IPS-NIHi7 (cell line): Measurements from ENCODE around the gene SPINK2.
A peak's percentile ranks its signal among the peaks of the same experiment; 100 is the strongest.

Experiments used
- DNase-seq: peaks from one replicate; pipeline ENCODE4 v3.0.0; 2012; ENCODE audit warnings: mixed read lengths; ENCODE audit errors: extremely low spot score

Gene SPINK2, protein sequence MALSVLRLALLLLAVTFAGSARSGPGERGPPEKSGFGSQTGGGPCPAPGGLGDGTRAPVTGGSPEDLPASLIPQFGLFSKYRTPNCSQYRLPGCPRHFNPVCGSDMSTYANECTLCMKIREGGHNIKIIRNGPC

DNA sequence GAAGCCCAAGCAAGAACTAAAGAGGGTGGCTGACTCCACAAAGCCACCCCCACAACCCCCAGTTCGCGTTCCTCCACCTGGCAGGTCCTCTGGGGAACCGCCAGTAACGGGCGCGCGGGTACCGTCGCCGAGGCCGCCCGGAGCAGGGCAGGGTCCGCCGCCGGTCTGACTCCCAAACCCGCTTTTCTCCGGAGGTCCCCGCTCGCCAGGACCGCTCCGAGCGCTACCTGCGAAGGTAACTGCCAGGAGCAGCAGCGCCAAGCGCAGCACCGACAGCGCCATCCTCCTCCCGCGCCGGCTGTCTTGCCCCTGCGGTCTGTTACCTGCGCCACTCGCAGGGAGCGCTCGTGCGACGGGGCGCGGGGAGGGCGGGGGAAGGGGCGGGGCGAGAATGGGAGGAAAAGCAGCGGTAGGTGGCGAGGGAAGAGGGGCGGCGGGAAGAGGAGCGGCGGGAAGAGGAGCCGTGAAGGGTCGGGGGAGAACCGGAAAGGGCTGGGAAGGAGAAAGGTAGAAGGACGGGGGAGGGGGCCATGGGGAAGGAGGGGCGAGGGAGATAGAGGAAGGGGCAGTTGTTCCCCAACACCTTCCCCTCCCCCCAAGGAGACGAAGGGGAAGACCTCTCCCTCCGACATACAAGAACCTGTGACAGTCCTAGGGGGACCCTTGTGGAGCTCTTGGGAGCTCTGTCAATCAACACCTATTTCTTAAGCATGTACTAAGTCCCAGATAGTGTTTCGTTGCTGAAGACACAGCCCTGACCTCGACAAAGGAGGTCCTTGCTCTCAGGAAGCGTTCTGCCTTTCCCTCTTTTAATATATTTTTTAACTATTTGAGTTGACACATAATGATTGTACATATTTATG lies at the start of gene SPINK2:
SPINK2 (minus strand) TSS at position 321 of the 863 bp plus-strand sequence; CDS start at position 282, 39 bp downstream.
- DNase-seq: peak; percentile 96

DNA sequence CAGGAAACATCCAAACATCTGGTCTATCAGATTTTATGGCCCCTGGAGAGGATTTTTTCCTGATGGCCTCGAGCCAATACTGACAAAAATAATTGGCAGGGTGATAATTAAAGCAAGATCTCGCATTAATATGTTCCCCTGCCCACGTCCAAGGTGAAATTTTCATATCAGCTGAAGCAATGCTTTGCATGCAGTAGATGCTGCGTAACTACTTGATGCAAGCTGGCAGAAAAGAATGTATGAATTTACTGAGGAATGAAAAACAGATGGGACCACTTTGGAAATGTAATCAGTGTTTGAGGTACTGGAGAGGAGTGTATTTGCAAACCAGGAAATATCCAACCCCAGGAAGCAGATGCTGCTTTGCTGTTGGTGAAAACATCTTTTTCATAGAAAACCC lies 49.4 kb upstream of the SPINK2 start:
- no peak for DNase-seq

DNA sequence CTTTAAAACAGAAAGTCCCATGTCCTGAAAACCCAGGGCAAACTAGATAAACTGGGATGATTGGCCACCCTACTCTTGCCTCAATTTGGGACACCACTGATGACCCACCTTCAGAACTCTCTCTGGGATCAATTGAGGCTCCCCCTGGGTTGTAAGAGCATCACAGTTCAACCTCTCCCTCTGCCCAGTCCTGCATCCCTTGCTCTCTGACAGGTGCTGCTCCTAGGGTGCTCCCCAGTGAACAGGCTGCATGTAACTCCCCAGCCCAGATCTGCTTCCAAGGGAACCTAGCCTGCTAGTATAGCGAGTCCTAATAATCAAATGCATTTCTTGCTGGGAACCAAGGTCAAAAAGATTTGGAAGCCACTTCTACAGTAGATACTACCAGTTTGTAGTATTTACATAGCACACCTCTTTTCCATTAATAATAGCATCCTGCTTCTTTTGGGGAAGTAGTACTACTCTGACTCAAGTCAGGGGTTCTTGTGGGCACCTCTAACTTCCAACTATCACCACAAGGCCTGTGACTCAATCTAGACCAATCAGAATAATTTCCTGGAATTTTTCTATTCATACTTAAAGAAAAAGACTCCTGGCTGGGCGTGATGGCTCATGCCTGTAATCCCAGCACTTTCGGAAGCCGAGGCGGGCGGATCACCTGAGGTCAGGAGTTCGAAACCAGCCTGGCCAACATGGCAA lies 42.1 kb upstream of the SPINK2 start:
- no peak for DNase-seq

DNA sequence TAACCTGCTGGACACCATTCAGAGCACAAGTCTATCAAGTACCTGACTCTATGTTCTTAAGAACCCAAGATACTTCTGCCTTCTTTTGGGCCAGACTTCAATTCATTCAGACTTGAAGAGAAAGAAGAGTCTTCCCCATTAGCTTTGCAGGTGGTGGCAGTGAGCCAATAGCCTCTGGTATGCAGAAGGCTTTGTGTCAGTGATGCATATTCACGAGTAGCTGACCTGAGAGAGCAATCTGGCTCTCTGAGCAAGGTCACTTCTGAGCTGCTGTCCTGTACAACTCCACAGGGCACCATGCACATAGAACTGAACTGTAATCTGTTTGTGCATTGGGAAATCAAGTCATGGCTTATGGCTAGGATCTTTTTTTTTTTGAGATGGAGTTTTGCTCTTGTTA lies 39.9 kb upstream of the SPINK2 start:
- peak; percentile 53 for DNase-seq

DNA sequence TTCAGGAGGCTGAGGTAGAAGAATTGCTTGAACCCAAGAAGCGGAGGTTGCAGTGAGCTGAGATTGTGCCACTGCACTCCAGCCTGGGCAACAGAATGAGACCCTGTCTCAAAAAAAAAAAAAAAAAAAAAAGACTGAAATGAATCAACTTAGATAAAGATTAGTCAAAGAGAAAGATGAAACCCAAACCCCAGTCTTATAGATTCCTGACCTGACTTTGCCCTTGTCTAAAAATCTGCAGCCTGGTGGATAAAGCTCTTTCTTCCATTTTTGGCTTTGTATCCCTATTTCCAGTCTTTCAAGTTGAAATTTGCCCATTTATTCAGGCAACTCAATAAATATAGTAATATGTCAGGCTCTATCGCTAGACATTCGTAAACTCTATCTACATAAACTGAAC lies 39.3 kb upstream of the SPINK2 start:
- DNase-seq: no peak

DNA sequence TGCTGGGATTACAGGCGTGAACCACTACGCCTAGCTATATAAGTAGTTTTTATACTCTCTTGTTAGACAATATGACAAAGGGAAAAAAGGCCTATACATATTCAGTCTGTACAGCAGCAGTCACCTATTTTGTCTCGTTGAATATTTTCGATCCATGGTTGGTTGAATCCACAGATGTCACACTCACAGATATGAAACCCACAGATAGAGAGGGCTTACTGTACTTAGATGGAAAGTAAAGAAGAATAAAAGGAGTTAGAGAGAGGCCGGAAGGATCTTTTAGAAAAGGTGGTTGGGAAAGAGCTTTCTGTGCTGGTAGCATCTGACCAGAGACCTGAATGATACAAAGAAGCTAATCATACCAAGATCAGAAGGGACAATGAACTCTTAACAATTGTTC lies 38.3 kb upstream of the SPINK2 start:
- no peak for DNase-seq

DNA sequence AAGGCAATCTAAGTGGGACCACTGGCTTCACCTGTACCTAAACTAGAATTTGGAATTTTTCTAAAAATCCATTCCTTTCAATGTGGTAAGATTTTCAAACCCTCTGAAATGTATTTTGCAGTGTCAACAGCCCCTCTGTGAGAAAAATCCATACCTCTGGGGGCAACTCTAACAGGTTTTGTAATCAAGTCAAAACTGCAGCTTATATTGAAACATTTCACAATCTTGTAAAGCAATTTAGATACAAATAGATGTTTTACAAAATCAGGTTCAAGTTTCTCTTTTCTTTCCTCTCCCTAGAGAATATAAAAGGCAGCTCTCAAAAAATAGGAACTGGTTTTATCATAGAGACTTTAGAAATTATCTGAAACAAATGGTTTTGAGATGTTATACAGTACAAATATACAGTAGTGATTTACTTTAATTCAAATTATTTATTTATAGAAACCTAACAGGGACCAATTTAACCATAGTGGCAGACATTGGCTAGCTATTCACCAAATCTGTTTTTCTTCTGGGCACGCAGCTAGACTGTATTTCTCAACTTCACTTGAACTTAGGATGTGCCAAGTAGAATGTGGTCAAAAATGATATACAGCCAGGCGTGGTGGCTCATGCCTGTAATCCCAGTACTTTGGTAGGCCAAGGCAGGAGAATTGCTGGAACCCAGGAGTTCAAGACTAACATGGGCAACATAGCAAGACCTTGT lies 36.3 kb upstream of the SPINK2 start:
- no peak for DNase-seq

DNA sequence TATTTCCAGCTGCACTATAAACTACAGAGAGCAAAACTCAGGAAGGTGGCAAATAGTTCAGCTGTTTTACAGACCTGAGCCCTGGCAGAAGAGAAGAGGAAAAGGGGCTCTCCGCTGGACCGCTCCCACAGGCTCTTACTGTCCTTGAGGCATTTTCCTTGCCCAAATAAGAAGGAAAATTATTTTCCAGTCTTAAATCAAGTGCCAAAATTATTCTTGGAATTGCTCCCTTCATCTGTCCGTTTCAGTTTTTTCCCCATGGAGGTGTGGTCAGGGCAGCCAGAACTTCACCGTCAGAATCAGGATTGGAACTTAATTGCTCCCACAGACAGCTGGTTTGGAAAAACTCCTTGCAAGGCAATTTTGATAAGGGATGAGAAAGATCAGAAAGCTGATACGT lies 35.2 kb upstream of the SPINK2 start:
- no peak for DNase-seq

DNA sequence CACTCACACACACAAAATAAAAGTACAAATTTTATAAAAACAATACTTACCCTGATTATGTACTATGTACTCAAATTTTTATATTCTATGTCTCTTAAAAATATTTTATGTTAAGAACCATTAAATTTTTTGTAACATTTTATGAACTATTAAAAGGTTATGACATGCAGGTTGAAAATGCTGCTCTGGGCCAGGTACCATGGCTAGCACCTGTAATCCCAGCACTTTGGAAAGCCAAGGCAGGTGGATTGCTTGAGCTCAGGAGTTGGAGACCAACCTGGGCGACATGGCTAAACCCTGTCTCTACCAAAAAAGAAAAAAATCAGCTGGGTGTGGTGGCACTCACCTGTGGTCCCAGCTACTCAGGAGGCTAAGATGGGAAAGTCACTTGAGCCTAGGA lies 29.4 kb upstream of the SPINK2 start:
- DNase-seq: no peak

DNA sequence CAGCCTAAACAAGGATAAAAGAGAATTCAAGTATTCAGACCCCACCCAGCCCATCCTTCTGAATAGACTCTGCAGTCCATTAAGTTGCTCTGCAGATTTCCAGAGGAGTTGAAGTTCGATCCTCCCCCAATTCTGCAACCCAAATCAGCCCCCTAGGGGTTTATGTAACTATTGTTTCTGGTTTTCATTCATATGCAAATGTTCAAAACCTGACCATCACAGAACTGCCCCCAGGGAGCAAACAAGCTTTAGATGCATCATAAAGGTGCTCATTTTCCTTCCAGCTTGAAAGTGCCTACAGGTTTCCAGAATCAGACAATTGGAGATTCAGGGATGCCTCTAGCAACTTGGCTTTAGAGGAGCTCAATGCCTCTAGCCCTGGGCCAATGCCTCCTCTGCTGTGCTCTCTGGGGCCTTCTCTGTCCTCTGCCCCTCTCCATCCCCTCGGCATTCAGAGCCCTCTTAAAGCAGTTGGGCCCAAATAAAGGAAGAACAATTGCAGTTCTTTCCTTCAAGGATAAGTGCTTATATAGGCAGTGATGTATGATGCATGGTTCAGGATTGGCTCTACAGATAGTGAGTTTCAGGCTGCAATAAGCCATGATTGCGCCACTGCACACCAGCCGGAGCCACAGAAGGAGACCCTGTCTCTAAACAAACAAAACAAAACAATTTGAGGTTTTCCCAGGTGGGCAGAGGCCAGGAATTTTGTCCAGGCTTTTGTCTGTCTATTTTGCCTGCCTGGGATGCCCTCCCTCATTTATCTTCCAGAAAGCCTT lies 23.5 kb upstream of the SPINK2 start:
- peak; percentile 74 for DNase-seq

DNA sequence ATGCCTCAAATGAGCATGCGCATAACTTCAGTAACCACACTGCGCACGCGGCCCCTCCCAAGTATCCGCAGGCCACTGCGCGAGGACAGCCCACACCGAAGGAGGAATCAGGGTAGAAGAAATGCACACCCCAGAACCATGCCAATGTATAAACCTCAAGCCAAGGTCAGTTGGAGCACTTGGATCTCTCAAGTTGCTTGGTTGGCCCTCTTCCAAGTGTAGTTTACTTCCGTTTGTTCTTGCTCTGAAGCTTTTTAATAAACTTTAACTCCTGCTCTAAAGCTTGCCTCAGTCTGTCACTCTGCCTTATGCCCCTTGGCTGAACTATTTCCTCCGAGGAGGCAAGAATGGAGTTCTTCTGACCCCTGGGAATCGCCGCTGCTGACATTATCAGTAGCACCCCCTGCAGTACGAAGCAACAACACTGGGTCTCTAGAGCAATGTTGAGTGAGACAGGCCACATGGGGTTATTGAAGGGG lies 22.0 kb upstream of the SPINK2 start:
- DNase-seq: peak; percentile 62

DNA sequence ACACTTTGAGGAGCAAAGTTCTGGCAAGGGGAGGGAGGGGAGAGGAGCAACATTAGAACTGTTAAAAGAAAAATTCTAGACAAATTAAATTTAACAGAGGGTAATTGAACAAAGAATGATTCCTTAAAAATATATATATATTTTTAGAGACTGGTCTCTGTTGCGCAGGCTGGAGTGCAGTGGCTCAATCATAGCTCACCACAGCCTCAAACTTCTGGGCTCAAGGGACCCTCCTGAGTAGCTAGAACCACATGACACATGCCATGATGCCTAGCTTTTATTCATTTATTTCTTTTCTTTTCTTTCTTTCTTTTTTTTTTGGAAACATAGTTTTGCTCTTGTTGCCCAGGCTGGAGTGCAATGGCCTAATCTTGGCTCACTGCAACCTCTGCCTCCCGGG lies 19.1 kb upstream of the SPINK2 start:
- DNase-seq: no peak

DNA sequence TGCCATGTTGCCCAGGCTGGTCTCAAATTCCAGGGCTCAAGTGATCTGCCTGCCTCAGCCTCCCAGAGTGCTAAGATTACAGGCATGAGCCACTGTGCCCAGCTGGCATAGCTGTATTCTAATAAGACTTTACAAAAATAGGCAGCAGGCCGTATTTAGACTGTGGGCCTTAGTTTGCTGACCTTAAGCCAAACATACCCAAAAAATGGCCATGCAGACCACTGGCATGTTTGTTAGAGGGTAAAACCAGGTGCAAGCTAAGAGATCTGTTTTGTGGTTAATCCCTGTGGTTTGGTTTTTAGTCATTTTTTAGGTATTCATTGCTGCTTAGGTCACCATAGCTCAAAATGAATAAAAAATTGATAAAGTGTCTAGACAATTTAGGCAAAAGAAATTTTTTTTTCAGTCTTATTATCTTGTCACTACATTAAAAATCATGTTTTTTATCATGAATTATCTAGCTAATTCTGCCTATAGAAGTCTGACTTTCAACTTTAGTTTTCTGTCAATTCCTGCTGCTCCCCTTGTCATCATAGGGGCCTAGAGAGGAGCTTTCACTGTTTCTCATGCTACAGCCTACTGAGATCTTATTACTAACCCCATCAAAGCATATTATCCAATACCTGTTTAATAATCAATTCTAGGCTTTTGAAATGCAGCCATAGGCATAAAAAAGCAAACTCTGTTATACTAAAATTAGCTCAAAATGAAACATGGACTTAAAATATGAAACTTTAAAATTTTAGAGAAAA lies 7.5 kb upstream of the SPINK2 start:
- DNase-seq: no peak

DNA sequence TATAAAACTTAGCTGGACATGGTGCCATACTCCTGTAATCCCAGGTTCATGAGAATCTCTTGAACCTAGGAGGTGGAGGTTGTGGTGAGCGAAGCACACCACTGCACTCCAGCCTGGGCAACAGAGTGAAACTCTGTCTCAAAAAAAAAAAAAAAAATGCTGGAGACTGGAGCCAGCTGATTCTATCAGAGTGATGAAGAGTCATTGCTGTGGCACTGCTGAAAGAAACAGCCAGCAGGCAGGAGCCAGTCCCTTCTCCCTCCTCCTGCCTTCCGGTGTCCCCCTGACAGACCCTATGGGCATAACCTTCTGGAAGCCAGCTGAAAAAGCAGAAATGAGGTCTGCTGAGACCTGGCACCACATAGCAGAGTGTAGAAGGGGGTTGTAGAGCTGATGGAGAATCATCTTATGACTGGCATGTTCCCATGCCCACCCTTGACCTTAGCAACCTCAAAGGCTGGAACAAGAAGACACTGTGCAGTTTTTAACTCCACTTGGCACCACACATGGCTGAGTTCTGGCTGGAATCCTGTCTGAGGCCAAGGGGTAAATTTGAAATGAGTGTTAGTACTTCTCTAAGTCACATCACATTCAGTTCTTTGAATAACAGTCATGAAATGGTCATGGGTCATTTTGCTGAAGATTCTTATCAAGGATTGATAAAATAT lies 2.6 kb upstream of the SPINK2 start:
- DNase-seq: no peak

DNA sequence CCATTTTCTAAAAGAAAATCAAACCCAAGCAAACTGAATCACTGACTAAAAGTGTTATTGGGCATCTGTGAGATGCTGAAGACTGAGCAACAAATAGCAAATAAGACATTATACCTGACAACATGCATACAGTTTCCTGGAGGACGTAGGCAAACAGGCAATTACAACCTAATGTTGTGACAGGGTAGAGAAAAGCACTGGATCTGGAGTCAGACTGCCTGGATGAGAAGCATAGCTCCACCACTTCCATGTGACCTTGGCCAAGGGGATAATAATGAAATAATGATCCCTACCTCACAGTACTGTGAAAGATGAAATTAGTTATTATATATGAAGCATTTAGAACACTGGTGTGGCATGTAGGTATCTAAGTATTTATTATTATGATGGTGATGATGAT lies 2.7 kb downstream of the SPINK2 start:
- no peak for DNase-seq

DNA sequence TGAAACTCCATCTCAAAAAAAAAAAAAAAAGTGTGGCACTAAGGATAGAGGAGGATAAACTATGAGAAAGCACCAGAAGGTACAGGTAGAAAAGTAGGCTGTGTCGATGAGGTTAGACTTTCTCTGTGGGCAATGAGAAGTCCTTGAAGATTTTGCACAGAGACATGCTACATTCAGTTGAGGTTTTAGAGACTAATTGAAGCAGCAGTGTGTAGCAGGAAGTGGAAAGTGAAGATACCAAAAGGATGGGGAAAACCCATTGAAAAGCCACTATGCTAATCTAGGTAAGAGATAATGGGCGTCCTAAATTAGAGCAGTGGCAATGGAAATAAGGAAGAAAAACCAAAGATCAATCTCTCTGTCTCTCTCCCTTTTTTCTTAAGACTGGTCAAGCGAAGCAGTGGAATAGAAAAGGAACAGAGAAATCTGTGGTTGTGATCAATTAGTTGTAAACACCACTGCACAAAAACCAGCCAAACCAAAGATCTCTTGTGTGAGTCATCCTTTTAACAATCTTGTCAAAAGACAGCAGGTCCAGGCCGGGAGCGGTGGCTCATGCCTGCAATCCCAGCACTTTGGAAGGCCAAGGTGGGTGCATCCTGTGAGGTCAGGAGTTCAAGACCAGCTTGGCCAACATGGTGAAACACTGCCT lies 3.5 kb downstream of the SPINK2 start:
- DNase-seq: no peak

DNA sequence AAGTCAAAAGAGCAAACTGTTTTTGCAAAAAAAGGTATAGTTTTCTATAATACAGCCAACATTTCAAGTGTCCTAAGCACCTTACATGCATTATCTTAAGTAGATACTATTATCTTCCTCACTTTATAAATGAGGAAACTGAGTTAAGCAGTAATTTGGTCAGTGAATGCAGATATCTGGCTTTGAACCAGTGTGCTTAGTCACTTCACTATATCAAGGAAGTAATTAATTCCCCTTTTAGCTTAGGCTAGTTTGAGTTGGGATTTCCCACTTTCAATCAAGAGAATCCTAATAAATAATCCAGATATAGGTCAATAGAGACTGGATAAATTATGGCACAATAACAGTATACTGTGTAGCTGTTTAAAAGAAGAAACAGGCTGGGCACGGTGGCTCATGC lies 14.8 kb downstream of the SPINK2 start:
- no peak for DNase-seq

DNA sequence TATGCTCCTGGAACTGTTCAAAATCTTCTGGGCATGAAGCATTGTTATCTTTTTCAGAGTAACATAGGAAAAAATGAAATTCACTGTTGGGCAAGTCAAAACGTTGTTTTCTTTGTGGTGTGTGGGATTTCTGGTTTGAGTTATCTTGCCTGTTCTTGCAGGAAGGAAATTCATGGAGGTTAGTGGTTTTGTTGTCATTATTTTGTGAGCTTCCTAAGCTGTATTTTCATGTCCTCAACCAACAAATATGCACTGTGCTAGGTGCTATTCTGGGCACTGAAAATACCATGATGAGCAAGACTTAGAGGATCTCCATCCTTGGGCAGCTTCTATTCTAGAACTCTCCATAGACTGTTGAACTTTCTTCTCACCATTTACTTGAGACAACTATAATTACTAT lies 16.9 kb downstream of the SPINK2 start:
- DNase-seq: no peak

DNA sequence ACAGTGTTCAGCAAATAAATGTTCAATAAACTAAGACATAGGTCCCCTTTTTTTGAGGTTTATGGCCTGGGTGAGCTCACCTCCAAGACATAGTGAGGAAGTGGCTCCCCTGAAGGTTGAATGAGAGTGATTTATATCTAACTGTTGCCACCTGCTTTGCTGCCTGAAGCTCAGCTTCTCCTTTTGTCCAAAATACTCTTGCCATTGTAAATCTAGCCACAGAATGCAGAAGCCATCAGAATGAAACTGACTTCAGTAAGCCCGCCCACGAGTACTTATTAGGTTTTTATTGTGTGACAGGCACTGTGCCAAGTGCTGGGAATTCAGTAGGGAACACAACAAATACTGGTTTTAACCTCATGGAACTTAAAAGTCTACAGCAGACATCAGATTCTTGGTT lies 18.0 kb downstream of the SPINK2 start:
- no peak for DNase-seq
